Sigmoid colon (tissue), 7 donors: ENCODE data around the gene POP7. TPM values are rescaled to one million over a fixed set of nuclear protein-coding genes. Genes with fewer than 3 reads are reported as not detected.

Source experiments
- DNase-seq: peaks from one replicate; pipeline ENCODE4 v3.0.0-alpha.2; 2019
- H3K27ac ChIP-seq, 4 donors: fragments of 200-600 bp; sonication (generic); one replicate each; pipeline ENCODE4 v1.5.1; 2016 to 2019; ENCODE audit warnings: mild to moderate bottlenecking in 1 of 4
- H3K27me3 ChIP-seq, 3 donors: fragments of 200-600 bp; sonication (generic); one replicate each; pipeline ENCODE4 v1.5.1; 2019; ENCODE audit warnings: mild to moderate bottlenecking in 1 of 3
- H3K36me3 ChIP-seq, 4 donors: fragments of 200-600 bp; sonication (generic); one replicate each; pipeline ENCODE4 v1.5.1; 2016 to 2019
- H3K4me1 ChIP-seq, 4 donors: fragments of 200-600 bp; sonication (generic); one replicate each; pipeline ENCODE4 v1.5.1; 2017 to 2019
- H3K4me3 ChIP-seq, 4 donors: fragments of 200-600 bp; sonication (generic); one replicate each; pipeline ENCODE4 v1.5.1; 2017 to 2019; ENCODE audit warnings: mild to moderate bottlenecking in 2 of 4, moderate library complexity in 1 of 4
- H3K9me3 ChIP-seq, 4 donors: fragments of 200-600 bp in 3 of 4; sonication (generic) in 3 of 4; one replicate each; pipeline versions ENCODE4 v1.5.1 to v1.6.1; 2013 to 2019
- EP300 ChIP-seq, 4 donors: sonication (generic); formaldehyde crosslinking; IDR thresholded peaks; one replicate each; pipeline ENCODE4 v1.6.1; 2017; ENCODE audit warnings: antibody characterized with exemption in 4 of 4
- POLR2A ChIP-seq, 2 donors: fragments of 450-650 bp; IDR thresholded peaks; one replicate each; pipeline ENCODE4 v1.6.1; 2016; ENCODE audit warnings: antibody characterized with exemption in 2 of 2, mild to moderate bottlenecking in 2 of 2, moderate library complexity in 2 of 2
- POLR2AphosphoS5 ChIP-seq, 4 donors: sonication (generic); formaldehyde crosslinking; IDR thresholded peaks; one replicate each; pipeline ENCODE4 v1.6.1; 2017; ENCODE audit warnings: antibody characterized with exemption in 4 of 4
- WGBS, 2 donors: extraction: QIAGEN DNeasy Blood & Tissue Kit; methylation state at CpG; one replicate each; pipeline ENCODE4 v1.1.7; 2013; 5-methylcytosine and 5-hydroxymethylcytosine counted together
- intact Hi-C: fragments of 100-400 bp; cut with DNase I; formaldehyde crosslinking; loops from one replicate; pipeline ENCODE4 v1.15.1; 2023
- polyA plus RNA-seq, 3 donors: library from polyadenylated mRNA; stranded (reverse); fragments of 200-250 nt; gene quantifications; one replicate each; pipeline ENCODE4 v1.2.3, GENCODE V29; 2013
- total RNA-seq, 4 donors: library from RNA; depleted of rRNA; stranded (reverse); fragments of >200 nt; gene quantifications; one replicate each; pipeline ENCODE4 v1.1.0, GENCODE V29; 2016
- TF ChIP-seq, protein P1 (sequence below), 4 experiments: fragments of 450-650 bp in 3 of 4; fragments of 200-600 bp in 1 of 4; IDR thresholded peaks; one replicate each; pipeline ENCODE4 v1.5.1; 2016 to 2019; ENCODE audit warnings: antibody characterized with exemption in 4 of 4, mild to moderate bottlenecking in 3 of 4, moderate library complexity in 2 of 4
- donor health status: healthy with polysubstance abuse.
- donor health status: Bipolar disorder and iron deficiency.
- donor health status: healthy.

The POP7 gene
- total and polyA plus RNA-seq, 7 donors, result 20.5 to 46.2 (median 39.5) TPM

DNA sequence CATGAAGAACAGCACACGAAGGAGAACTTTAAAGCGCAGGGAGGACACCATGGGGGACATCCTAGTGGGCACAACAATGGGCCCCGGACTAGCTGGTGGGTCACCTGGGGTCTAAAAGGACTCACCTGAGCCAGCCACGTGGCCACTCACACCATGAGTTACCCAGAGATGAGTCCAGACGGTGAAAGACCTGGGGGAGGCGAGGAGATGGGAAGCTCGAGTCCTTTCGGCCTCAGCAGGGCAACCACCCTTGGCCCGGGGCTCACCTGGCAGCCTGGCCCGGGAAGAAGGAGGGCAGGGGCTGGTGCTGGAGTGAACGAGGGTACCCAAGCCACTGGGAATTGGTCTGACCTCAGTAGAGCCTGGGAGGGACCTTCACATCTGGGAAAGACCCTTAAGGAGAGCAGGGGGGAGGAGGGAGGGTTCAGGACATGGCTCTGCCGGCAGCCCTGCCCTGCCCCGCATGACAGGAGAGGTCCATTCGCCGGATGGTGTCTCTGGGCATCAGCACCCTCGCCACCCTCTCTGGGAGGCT lies 17.5 kb upstream of the POP7 start:
- TF ChIP-seq, protein P1, sequence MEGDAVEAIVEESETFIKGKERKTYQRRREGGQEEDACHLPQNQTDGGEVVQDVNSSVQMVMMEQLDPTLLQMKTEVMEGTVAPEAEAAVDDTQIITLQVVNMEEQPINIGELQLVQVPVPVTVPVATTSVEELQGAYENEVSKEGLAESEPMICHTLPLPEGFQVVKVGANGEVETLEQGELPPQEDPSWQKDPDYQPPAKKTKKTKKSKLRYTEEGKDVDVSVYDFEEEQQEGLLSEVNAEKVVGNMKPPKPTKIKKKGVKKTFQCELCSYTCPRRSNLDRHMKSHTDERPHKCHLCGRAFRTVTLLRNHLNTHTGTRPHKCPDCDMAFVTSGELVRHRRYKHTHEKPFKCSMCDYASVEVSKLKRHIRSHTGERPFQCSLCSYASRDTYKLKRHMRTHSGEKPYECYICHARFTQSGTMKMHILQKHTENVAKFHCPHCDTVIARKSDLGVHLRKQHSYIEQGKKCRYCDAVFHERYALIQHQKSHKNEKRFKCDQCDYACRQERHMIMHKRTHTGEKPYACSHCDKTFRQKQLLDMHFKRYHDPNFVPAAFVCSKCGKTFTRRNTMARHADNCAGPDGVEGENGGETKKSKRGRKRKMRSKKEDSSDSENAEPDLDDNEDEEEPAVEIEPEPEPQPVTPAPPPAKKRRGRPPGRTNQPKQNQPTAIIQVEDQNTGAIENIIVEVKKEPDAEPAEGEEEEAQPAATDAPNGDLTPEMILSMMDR (IDR thresholded peaks at IDR 0.05), result no peak
- TF ChIP-seq EP300 (IDR thresholded peaks at IDR 0.05) (no peak), POLR2AphosphoS5 (IDR thresholded peaks at IDR 0.05) (no peak), POLR2A (IDR thresholded peaks at IDR 0.05) (no peak)
- intact Hi-C loops, result no loop called here
- Histone ChIP-seq H3K4me3 (no peak overlapping the region), H3K27me3 (no peaks in the 10 kb centered on the region), H3K27ac (no peak overlapping the region), H3K36me3 (peaks cover 50 to 61% (median 54%) of the 10 kb centered on the region in 4 donors), H3K4me1 (peaks cover 0 to 52% (median 51%) of the 10 kb centered on the region in 4 donors), H3K9me3 (no peaks in the 10 kb centered on the region)
- no peak for DNase-seq
- 83 to 92% methylated on average over 16 of the region's 16 CpGs for WGBS, 2 donors

DNA sequence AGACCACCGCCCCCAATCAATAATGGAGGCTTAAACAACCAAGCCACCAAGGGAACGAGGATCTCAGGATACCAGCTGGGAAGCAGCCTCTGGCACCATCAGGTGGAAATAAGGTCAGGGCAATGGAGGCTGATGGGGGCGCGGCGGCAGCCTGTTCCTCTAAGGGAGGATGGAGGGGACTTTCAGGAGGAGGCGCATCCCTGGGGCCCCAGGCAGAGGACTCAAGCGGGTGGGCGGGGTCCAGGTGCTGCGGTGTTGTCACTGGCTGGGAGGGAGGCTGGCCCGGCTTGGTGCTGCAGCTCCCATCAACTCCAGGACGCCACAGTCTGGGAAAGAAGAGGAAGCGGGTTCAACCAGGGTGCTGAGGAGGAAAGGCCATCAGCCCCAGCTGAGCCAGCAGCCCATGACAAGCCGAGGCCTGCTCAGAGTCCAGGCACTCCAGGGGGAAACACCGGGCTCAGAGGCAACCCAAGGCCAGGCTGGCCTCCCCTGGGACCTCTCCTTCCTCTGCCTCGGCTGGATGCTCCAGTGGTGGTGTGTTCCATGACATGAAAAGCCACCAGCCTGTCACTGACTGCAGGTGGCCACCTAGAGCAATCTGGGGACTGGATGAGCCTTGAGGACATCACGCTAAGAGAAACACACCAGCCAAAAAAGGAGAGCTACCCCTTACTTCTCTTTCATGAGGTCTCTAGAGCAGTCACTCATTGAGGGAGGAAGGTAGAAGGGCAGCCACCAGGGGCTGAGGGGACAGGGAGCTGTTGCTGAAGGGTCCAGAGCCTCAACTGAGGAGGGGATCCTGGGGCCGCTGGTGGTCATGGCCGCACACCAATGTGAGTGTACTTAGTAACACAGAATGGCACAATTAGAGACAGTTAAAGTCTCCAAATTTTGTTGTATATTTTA lies 16.4 kb upstream of the POP7 start:
- Histone ChIP-seq H3K27ac (no peak overlapping the region), H3K27me3 (no peaks in the 10 kb centered on the region), H3K36me3 (peaks cover 39 to 50% (median 43%) of the 10 kb centered on the region in 4 donors), H3K4me1 (peaks cover 0 to 53% (median 52%) of the 10 kb centered on the region in 4 donors), H3K4me3 (no peak overlapping the region), H3K9me3 (no peaks in the 10 kb centered on the region)
- DNase-seq, result no peak
- WGBS, 2 donors, result 86 to 91% methylated on average over 18 of the region's 18 CpGs
- TF ChIP-seq EP300 (IDR thresholded peaks at IDR 0.05), result no peak
- no peak for TF ChIP-seq POLR2A (IDR thresholded peaks at IDR 0.05)
- TF ChIP-seq POLR2AphosphoS5 (IDR thresholded peaks at IDR 0.05), result no peak
- TF ChIP-seq, protein P1 (IDR thresholded peaks at IDR 0.05), result no peak
- intact Hi-C loops, result loop anchor here (2.0 to 5.0 kb wide), 3 partner anchors 15 to 222 kb away; no protein-coding TSS in a partner anchor

DNA sequence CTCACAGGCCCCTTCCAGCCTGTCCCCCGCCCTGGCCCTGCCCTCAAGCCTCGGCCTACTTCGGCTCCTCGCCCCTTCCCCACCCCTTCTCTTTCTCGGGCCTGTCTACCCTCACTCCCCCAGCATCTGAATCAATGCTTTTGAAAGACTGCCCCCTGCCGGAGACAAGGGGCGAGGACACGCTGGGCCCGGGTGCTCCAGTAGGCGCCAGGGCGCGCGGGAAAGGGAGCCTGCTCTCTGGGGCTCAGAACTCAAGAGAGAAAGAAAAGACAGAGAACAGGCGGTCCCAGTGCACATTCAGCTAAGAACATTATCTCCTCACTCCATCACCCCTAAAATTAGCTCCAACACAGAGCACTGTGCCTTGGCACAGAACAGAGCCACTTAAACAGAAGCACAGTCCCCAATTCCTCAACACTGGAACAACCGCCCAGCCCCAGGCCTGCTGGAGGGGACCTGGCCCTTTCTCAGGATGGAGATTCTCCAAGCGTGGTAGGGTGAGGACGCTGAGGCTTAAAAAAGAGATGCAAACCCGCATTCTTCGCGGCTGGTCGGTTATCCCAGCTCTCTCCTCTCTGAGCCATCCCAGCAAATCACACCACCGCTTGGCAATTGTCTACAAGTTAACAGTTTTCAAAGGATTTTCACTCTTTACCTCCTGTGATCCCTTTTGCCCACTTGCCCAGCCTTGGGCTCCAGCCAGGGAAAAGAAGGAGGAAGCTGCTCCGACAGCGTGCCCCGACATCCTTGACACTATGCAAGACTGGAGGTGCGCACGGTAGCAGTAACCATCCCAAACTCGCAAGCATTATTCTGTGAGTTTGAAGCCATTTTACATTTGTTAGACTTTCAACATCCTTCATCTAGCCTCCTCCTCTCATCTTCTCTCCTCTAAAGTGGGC lies 14.0 kb upstream of the POP7 start:
- peak overlapping the region; percentile 38 to 95 (median 84) for H3K27ac ChIP-seq
- H3K36me3 ChIP-seq, result peaks cover 15 to 26% (median 20%) of the 10 kb centered on the region in 4 donors
- intact Hi-C loops, result loop anchor here (1.0 to 5.0 kb wide), 4 partner anchors 17 to 225 kb away; no protein-coding TSS in a partner anchor
- H3K4me3 ChIP-seq, result peak overlapping the region in 3 of 4 donors; percentile 8 to 99 (median 95)
- peak in 1 of 4 donors; percentile 26 for TF ChIP-seq POLR2AphosphoS5 (IDR thresholded peaks at IDR 0.05)
- TF ChIP-seq, protein P1 (IDR thresholded peaks at IDR 0.05), result peak; percentile 74 to 93 (median 90)
- no peak for TF ChIP-seq EP300 (IDR thresholded peaks at IDR 0.05)
- no peak for TF ChIP-seq POLR2A (IDR thresholded peaks at IDR 0.05)
- no peaks in the 10 kb centered on the region for H3K27me3 ChIP-seq
- 41 to 42% methylated on average over 28 of the region's 28 CpGs for WGBS, 2 donors
- H3K4me1 ChIP-seq, result peaks cover 0 to 58% (median 54%) of the 10 kb centered on the region in 4 donors
- H3K9me3 ChIP-seq, result no peaks in the 10 kb centered on the region
- DNase-seq, result peak; percentile 89

DNA sequence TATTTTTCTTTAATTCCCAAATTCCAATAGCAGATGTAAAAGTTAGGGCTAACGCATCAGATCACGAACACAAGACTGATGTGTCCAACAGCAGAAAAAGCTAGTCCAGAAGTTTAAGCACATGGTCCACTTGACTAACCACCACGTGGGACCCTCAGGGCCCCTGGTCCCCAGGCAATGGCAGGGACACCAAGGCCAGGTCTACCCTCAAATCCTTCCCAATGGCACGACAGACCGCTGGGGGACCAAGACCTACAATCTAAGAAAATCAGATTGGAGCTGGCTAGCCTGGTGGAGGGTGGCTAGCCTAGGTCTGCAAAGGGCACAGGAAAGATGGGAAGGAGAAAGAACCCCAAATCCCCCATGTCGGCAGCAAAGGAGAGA lies 13.4 kb upstream of the POP7 start:
- 64 to 78% methylated on average over 6 of the region's 6 CpGs for WGBS, 2 donors
- no peaks in the 10 kb centered on the region for H3K9me3 ChIP-seq
- intact Hi-C loops, result loop anchor here (5.0 kb wide), 2 partner anchors 130 to 225 kb away; no protein-coding TSS in a partner anchor
- DNase-seq, result no peak
- no peak for TF ChIP-seq EP300 (IDR thresholded peaks at IDR 0.05)
- TF ChIP-seq POLR2A (IDR thresholded peaks at IDR 0.05), result no peak
- no peak for TF ChIP-seq POLR2AphosphoS5 (IDR thresholded peaks at IDR 0.05)
- TF ChIP-seq, protein P1 (IDR thresholded peaks at IDR 0.05), result no peak
- H3K4me1 ChIP-seq, result peaks cover 0 to 58% (median 54%) of the 10 kb centered on the region in 4 donors
- H3K27me3 ChIP-seq, result no peaks in the 10 kb centered on the region
- H3K36me3 ChIP-seq, result peaks cover 8 to 19% (median 13%) of the 10 kb centered on the region in 4 donors
- peak overlapping the region; percentile 82 to 95 (median 84) for H3K27ac ChIP-seq
- peak overlapping the region; percentile 73 to 99 (median 92) for H3K4me3 ChIP-seq
